ENCODE results near the gene INPP4A.
"Not testable (repeated sequence)": the region's sequence is repeated elsewhere in the genome, so short reads cannot be mapped to it uniquely, and the experiment has no call there.

Gene INPP4A

GRCh38 chr2:98444436-98445176 is at the start of gene INPP4A:
INPP4A (plus strand) TSS chr2:98444858; CDS start chr2:98520049, 75,191 bp downstream.
- peak; percentile 56 for DNase-seq (ENCODE audit: low spot score)

- DNase-seq (ENCODE audit: low spot score), result no peak
Measured at GRCh38 chr2:98395977-98396376, 48.7 kb upstream of the INPP4A start.

GRCh38 chr2:98396745-98397355 is 47.8 kb upstream of the INPP4A start:
- DNase-seq (ENCODE audit: low spot score), result no peak

GRCh38 chr2:98399140-98399539 is 45.5 kb upstream of the INPP4A start:
- no peak for DNase-seq (ENCODE audit: low spot score)

- no peak for DNase-seq (ENCODE audit: low spot score)
Measured at GRCh38 chr2:98403878-98404277, 40.8 kb upstream of the INPP4A start.

GRCh38 chr2:98404556-98405250 is 40.0 kb upstream of the INPP4A start:
- DNase-seq (ENCODE audit: low spot score), result no peak

- no peak for DNase-seq (ENCODE audit: low spot score)
Measured at GRCh38 chr2:98405301-98405700, 39.4 kb upstream of the INPP4A start.

- no peak for DNase-seq (ENCODE audit: low spot score)
Measured at GRCh38 chr2:98408155-98408554, 36.5 kb upstream of the INPP4A start.

- peak; percentile 81 for DNase-seq (ENCODE audit: low spot score)
Measured at GRCh38 chr2:98412751-98413458, 31.8 kb upstream of the INPP4A start.

GRCh38 chr2:98414246-98414645 is 30.4 kb upstream of the INPP4A start:
- not testable (repeated sequence) for DNase-seq (ENCODE audit: low spot score)

GRCh38 chr2:98415719-98416248 is 28.9 kb upstream of the INPP4A start:
- DNase-seq (ENCODE audit: low spot score), result not testable (repeated sequence)

- DNase-seq (ENCODE audit: low spot score), result no peak
Measured at GRCh38 chr2:98416383-98417159, 28.1 kb upstream of the INPP4A start.

GRCh38 chr2:98419544-98419943 is 25.1 kb upstream of the INPP4A start:
- no peak for DNase-seq (ENCODE audit: low spot score)

- DNase-seq (ENCODE audit: low spot score), result no peak
Measured at GRCh38 chr2:98419977-98420725, 24.5 kb upstream of the INPP4A start.

- no peak for DNase-seq (ENCODE audit: low spot score)
Measured at GRCh38 chr2:98422449-98422848, 22.2 kb upstream of the INPP4A start.

- no peak for DNase-seq (ENCODE audit: low spot score)
Measured at GRCh38 chr2:98426771-98427170, 17.9 kb upstream of the INPP4A start.

GRCh38 chr2:98432145-98432544 is 12.5 kb upstream of the INPP4A start:
- no peak for DNase-seq (ENCODE audit: low spot score)

- no peak for DNase-seq (ENCODE audit: low spot score)
Measured at GRCh38 chr2:98433363-98433964, 11.2 kb upstream of the INPP4A start.

- DNase-seq (ENCODE audit: low spot score), result no peak
Measured at GRCh38 chr2:98434492-98434891, 10.2 kb upstream of the INPP4A start.

GRCh38 chr2:98435670-98436069 is 9.0 kb upstream of the INPP4A start:
- not testable (repeated sequence) for DNase-seq (ENCODE audit: low spot score)

All from COLO829 (cell line).